Inflammatory macrophage treated with lipopolysaccharide for 4 hours (primary cell): ENCODE data around the gene MAP2K5.

ENCODE experiments used
- DNase-seq: peaks from one replicate; pipeline ENCODE4 v3.0.0-alpha.2; 2020

MAP2K5 gene

DNA sequence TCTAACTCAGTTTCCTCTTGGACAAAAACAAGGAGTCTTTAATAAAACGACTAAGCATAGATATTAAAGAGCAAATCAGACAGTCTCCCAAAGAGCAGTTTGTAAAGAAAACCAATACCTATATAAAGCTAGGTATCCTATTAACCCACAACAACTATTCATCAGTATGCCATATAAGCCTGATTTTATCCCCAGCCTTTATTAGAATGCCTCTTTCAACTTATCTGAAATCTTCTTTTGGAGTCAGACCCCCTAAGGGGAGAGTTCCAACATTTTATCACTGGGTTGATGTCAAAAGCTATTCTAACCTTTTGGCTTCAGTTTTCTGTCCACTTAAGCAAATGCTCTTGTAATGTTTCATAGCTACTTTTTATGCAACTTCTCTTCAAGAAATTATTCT, 17.8 kb downstream of the MAP2K5 start:
- DNase-seq = no peak

DNA sequence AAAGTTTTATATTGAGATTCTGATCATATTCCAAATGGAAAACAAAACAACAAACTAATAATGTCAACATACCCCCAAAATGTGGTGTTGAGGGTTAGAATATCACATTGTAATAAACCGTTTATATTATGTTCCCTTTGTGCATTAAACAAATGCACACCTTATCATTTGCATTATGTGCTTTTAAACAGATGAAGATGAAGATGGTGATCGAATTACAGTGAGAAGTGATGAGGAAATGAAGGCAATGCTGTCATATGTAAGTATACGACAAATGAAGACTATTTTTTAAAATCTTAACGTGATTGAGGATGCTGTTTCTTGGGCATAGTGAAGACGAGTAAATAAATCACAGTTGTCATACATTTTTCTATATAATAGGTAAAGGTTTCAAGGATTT, 20.6 kb downstream of the MAP2K5 start:
- no peak for DNase-seq

DNA sequence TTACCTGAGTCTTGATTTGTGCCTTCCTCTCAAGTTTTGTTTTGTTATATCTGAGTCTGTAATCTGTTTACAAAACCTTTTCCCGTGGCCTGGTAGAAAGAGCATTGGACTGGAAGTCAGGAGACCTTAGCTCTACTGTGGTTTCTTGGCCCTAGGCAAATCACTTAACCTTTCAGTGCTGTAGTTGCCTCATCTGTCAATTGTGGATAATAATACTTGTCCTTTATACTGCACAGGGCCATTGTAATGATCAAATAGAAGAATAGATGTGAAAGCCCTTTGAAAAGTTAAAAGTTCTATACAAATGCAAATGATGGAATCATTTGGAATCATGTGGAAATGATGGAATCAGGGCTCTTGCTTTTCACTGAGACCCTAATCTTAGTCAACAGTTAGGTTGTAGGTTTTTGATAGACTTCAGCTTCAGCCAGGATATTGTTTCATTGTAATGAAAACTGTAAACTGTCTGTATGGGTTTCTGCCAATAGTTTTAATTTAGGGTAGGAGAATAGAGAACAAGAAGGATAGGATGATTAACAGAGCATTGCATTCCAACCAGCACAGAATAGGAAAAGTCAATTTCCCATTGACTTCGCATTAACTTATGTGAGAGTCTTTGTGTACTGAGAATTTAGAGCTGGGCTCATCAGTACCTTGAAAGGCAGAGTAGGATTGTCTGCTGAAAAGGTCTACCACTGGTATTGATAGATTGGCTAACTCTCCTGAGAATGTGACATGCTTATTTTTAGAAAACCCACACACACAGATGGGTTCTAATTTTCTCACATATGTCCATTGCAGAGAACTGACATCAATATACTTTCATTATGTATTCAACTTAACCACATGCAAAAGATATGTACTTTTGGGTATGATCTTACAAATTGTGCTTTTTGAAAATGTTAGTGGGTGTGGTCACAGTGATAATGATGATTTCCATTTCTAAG, 21.8 kb downstream of the MAP2K5 start:
- no peak for DNase-seq

DNA sequence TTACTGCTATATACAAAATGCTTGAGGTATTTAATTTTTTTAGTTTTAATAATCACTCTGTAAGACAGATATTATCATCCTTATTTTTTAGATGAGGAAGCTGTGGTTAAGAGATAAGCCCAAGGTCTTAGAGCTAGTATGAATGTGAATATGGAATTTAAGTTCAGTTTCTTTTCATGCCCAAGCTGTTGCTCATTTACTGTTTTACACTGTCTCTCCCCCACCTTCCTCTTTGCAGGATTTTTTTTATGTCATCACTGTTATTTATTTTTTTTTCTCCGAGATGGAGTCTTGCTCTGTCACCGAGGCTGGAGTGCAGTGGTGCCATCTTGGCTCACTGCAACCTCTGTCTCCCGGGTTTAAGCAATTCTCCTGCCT, 22.5 kb downstream of the MAP2K5 start:
- DNase-seq = peak; percentile 34

DNA sequence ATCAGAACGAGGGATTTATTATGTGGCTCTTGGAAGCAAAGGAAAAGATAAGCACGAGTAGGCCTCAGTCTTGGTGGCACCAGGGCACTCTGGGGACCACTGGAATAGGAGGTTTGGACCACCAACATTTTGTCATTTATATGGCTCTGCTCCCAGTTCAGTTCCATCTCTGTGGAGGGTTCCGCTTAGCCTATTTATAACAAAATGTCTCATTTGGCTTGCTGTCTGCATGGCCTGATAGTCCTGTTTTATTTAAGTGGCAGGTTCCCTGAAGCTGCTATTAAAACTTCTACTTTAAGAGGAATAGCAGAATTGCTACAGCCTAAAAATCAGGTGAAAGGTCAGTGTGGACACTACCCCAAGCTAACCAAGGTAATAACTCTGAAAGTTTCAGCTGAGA, 27.2 kb downstream of the MAP2K5 start:
- DNase-seq = no peak

DNA sequence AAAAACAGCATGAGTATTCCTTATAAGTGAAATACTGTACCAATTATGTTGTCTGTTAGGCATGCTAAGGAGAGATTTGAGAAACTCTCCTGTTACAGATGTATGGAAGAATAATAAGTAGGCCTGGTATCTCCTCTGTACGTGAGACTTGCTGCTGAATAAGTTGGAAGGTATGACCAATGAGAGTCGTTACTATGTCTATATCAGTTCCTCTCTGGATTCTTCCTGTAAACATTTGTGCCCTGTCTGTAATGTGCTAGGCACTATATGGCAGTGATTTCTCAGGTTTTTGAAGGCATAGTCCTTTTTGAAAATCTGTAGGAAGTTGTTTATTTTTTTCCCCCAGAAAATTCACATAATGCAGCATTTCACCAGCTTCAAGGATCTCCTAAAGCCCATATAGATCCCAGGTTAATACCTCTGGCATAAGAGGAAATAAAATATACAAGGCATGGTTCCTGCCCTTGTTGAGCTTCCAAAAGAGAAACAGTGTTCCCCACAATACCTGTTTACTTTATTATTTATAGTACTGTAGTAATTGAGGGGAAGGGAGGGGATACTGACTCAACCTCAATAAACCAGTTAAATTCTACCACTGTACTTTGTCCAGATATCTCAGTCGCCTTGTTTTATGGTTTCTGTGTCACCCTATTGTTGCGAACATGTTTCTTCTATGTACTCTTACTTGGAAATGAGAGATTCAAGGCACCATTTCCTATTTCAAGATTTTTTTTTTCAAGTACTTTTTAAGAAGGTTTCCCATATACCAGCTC, 28.6 kb downstream of the MAP2K5 start:
- no peak for DNase-seq

DNA sequence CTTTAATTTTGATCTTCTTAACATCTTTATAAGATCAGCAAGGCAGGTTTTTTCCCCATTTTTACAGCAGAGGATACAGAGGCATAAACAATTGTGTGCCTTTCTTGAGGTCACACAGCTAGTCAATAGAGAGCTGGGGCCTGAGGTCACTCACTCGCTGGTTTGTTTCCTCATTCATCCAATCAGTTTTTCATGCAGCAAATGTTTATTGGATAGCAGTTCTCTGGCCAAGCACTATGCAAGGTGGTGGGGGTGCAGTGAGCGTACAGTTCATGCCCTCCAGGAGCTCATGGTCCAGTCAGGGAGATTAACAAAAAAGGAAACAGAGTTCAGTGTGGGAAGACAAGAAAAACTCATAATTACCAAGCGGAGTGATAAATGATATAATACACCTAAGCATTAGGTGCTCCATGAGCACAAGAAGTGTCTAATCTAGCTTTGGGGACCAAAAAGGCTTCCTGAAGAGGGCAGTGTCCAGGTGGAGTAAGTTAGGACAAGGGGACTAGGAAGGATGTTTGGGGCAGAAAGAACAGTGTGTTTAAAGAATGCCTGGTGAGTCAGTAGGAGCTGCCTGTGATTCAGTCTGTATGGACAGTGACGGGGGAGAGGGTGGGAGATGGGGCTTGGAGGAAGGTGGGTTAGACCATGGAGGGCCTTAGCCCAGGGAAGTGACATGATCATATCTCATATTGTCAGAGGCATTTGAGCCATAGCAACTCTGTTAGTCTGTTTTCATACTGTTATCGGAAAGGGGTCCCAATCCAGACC, 29.3 kb downstream of the MAP2K5 start:
- DNase-seq = no peak

DNA sequence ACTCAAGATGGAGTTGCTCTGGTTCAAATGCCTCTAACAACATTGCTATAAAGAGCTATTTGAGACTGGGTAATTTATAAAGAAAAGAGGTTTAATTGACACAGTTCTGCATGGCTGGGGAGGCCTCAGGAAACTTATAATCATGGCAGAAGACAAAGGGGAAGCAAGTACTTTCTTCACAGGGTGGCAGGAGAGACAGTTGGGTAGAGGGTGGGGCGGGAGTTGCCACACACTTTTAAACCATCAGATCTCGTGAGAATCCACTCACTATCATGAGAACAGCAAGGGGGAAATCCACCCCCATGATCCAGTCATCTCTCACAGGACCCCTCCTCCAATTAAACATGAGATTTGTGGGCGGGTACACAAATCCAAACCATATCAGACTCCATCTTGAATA, 30.7 kb downstream of the MAP2K5 start:
- peak; percentile 31 for DNase-seq

DNA sequence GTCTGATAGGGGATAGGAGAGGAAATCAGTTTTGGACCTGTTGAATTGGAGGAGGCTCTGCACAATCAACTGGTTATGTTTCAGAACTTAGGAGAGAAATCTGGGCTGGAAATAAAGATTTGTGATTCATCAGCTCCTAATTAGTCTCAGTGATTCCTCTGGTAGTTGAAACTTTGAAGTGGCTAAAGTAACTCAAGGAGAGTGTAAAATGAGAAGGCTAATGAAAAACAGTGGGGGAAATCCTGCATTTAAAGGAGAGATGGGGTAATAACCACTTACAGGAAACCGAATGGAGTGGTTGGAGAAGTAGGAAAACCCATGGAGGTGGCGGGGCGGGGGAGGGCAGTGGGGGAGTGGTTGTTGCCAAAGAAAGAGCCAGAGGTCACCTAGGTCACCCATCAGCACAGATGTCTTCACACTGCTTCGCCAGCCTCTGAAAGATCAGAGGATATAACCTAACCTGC, 32.6 kb downstream of the MAP2K5 start:
- peak; percentile 27 for DNase-seq

DNA sequence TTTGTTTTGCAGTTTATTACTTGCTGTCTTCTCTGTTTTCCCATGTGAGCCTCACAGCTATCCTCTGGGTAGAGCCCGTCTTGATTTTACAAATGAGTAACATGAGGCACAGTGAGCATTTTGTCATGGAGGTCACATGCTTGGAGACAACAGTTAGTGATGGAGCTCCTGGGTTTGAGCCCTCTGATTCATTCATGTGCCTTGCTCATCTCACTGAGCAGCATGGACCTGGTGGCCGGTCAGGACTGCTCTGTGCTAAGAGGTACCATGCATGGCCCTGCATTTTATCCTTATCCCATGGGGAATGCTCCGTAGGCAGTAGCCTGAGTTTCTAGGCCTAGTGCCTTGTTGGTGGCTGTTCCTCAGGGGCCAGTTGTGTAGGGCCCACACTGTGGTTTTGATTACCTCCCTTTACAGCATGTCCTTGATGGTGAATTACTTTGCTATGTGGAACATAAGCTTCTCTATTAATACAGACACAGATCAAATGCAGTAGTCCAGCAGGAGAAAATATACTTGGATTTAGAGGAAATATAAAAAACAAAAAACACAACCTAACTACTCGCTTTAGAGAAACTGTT, 35.6 kb downstream of the MAP2K5 start:
- no peak for DNase-seq

DNA sequence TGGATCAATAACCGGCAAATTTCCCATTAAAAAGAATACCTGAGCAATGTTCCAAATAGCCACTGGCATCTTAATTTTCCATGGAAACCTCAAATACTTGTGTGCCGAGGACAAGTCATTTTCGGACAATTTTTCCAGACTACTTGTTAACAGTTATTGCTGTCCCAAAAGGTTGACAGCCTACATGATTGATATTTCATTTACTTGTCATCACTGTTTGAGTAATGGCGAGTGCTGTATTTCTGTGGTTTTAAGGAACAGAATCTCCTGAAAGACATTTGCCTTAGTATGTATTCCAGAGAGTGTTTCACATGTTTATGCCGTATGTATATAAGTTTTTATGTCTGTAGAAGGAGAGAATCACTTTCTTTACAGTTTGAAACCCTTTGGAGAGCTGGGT, 36.7 kb downstream of the MAP2K5 start:
- DNase-seq = no peak

DNA sequence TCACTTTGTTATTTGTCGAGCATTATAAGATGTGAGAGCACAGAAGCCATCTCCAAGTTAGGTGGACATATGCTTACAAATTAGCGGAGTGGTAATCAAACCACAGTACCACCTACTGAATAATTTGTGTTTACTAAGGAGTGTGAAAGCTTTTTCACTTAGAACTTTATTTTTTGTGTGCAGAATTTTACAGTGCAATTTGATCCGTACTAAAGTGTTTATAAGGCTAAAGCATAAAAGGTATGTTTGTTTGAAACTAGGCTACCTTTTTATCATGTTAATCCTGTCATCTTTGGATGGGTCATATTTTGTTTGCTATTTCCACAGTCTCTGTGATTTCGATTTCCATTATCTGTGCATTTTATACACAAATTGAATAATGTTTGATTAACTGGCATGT, 37.5 kb downstream of the MAP2K5 start:
- no peak for DNase-seq

DNA sequence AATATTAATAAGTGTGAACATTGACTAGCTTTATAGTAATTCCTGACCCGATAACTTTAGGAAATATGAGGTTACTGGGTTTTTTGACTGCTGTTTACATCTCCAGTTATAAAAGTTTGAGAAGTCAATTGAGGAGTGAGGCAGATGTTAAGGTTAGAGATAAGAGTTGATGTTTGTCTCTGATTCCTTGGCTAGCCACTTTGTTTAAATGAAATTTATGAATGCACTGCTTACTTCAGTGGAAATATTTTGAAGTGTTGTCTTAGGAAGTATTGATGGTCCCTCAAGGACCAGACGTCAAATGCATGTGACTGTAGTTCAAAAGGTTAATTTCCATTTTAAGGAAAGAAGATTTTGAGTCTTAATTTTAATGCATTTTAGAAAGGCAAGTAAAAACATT, 41.7 kb downstream of the MAP2K5 start:
- DNase-seq = no peak

DNA sequence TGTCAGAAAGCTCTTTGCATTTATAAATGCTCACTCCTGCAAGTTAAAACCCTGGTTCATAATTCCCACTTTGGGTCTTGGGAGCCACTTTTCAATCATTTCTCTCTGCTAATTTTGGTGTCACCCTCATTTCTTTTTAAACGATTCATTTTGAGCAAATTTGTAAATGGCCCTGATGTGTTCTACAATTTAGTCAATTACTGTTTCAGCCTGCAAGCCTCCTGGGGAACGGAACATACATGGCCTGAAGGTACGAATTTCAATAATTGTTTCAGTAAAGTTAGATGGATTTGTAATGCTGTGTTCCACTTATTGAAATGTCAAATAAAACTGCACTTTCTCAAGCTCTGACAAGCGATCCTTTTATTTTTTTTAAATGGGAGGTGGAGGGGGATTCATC, 43.2 kb downstream of the MAP2K5 start:
- DNase-seq = no peak

DNA sequence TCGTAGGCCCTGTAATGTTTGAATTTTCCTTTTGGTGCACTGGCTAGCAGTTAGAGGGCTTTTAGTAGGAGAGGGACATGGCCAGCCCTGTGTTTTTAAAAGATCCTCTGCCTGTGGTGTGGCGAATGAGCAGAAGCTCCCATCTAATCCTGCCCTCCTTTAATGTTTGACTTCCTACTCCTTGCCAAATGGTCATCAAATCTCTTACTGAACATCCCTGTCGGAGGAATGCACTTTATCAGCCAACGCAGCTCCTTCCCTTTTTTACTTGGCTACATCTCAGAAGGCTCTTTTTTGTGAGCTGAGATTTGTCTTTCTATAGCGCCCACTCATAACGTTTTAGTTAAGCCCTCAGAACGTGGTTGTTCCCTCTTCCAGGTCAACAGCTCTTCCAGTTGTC, 44.8 kb downstream of the MAP2K5 start:
- no peak for DNase-seq

DNA sequence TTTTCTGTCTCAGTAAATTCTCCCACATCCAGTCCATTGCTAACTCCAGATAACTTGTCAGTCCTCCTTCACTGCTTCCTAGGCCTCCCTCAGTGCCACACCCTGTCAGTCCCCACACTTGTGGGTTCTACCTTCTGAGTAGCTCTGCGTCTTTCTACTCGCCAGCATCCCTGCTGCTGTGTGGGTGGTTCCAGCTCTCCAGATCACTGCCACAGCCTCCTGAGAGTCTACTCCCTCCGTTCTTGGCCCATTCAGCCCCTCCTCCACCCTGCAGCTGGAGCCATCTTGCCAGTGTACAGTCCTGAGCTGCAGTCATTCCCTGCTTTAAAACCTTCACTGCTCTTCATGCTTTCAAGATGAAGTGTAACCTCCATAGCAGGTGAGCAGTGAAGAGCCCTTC, 45.3 kb downstream of the MAP2K5 start:
- DNase-seq = no peak

DNA sequence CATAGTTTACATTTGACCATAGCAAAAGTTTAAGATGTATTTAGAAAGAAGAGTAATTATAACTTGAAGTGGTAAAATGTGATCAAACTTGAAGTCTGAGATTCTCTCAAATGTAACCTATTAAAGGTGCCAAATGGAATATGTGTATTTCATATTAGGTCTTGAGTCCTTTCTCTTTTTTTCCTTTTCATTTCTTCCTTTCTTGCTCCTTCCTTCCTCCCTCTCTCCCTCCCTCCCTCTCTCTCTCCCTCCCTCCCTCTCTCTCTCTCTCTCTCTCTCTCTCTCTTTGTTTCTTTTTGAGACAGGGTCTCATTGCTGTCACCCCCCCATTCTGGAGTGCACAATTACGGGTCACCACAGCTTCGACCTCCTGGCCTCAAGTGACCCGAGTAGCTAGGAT, 47.7 kb downstream of the MAP2K5 start:
- no peak for DNase-seq

DNA sequence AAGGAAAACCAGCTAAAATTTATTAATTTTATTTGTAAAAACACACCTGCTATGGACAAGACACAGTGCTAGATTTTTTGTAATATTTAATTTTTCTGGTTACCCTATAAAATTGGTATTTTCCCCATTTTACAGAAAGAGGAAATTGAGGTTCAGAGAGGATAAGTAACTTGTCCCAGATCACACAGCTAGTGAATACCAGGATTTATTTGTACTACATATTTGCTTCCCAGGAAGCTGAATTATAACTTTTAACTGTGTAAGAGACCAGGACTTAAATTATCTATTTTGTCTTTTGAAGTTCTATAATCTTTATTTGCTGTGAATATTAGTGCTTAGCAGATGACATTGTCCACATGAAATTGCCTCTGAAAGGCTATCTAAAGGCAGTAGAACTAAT, 49.7 kb downstream of the MAP2K5 start:
- DNase-seq = no peak

DNA sequence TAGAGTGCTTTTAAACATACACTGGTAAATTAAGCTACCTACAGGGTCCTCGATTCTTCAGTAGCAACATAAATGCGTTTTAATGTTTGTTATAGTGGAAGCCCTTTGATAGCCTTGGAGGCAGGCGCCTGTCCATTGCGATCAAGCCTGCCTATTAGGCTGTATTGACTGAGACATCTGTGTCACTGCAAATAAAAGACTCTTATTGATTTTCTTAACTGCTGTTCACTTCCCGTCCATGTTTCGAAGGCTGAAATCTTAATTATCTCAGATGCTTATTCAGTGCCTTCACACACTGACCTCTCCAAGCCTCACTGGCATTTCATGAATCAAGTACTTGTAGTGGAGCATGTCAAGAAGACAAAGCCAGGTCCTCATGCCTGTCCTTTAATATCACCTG, 51.1 kb downstream of the MAP2K5 start:
- DNase-seq = no peak

DNA sequence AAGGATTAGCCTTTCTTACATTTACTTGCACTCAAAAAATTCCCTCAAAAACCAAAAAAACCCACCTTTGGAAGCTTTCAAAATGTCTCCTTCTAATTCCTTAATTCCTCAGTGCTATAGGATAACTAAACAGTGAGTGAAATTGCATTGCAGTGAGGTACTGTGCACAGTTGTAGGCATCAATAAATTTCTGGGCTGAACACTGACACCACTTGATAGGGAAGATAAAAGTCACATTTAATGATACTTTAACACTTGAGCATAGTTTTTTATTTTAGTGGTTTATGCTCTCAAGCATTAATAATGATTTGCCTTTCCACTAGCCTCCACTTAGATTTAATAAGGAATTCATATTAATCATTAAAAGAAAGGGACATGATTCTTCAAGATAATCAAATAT, 52.3 kb downstream of the MAP2K5 start:
- DNase-seq = no peak

DNA sequence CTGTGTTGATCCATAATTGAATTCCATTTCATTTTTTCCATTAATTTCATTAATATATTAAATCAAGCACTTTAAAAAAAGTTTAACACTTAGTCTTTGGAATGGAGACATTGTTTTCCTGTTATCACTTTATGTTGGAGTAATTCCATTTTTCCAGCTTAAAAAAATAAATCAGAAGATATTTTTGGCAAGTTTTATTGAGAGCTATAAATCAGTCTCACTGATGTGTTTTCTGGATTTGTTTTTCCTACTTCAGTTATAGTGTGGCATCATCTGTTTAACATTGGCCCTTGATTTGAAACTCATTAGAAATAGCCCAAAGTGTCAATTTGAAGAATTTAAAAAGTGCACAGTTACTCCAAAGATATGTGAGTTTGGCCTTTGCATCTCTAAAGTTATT, 53.1 kb downstream of the MAP2K5 start:
- DNase-seq = no peak

DNA sequence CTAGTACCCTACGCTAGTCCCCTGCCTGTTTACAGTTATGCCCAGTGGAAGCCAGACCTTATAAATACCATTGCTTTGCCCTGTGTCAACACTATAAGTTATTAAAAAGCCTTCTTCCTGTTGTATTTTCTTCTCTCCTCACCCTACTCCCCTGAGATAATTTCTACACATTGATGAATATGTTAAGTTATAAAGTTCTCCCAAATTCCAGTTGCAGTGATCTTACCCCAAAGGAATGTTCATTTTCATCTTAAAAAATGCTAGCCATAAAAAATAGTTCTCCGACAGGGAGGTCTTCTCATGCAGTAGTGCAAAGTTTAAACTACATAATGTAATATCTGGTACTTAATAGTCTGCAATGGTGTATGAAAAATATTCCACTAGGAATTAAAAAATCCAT, 58.6 kb downstream of the MAP2K5 start:
- DNase-seq = no peak

DNA sequence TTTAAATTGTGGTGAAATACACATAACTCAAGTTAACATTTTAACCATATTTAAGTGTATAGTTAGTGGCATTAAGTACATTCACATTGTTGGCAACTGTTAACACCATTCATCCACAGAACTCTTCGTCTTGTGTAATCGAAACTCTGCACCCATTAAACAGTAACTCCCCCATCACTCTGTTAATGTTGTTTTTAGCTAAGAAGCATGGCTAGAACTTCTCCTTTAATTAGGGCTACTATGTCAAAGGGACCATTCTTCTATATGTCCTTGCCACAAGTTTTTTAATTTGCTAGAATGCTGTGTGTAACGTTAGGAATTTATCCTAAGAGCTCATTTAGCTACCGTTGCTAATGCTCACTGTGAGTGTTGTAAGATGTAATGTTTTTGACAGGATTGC, 60.6 kb downstream of the MAP2K5 start:
- no peak for DNase-seq
